HepG2 (cell line): ENCODE measurements around the gene INSRR. TPM values are rescaled to one million over a fixed set of nuclear protein-coding genes. Genes with fewer than 3 reads are reported as not detected.

ENCODE experiments used
- DMTF1 ChIP-seq: sonication (generic); formaldehyde crosslinking; IDR thresholded peaks from 2 replicates; pipeline ENCODE4 v1.4.0; 2020; ENCODE audit warnings: mild to moderate bottlenecking, missing genetic modification reagents
- RERE ChIP-seq: IDR thresholded peaks from 2 replicates; pipeline ENCODE4 v1.6.1; 2016; ENCODE audit warnings: low read depth, missing genetic modification reagents, missing compliant biosample characterization
- SMARCC2 ChIP-seq: fragments of 450-650 bp; IDR thresholded peaks from 2 replicates; pipeline ENCODE4 v1.6.1; 2017; ENCODE audit warnings: antibody characterized with exemption, mild to moderate bottlenecking
- SUZ12 ChIP-seq: fragments of 150-350 bp; IDR thresholded peaks from 2 replicates; pipeline ENCODE4 v1.6.1; 2014; ENCODE audit warnings: low read depth, low read length
- ZNF18 ChIP-seq: sonication (generic); formaldehyde crosslinking; IDR thresholded peaks from 2 replicates; pipeline ENCODE4 v1.8.0; 2022; ENCODE audit warnings: mild to moderate bottlenecking, missing genetic modification reagents; ENCODE audit not compliant: insufficient replicate concordance
- ZNF431 ChIP-seq: sonication (generic); formaldehyde crosslinking; IDR thresholded peaks from 2 replicates; pipeline ENCODE4 v1.9.0; 2022; ENCODE audit warnings: missing genetic modification reagents, low read depth, mild to moderate bottlenecking, borderline replicate concordance
- ZNF556 ChIP-seq: sonication (generic); formaldehyde crosslinking; IDR thresholded peaks from 2 replicates; pipeline ENCODE4 v1.4.0; 2020; ENCODE audit warnings: mild to moderate bottlenecking, missing genetic modification reagents, borderline replicate concordance
- ZNF569 ChIP-seq: sonication (generic); formaldehyde crosslinking; IDR thresholded peaks from 2 replicates; pipeline ENCODE4 v1.5.0; 2020; ENCODE audit warnings: mild to moderate bottlenecking, missing genetic modification reagents, moderate library complexity, borderline replicate concordance
- polyA plus RNA-seq, 8 experiments: library from polyadenylated mRNA; depleted of rRNA in 3 of 8; stranded (reverse) in 7 of 8; unstranded in 1 of 8; fragments of >200 nt; fragmentation: Illumina TruSeq in 4 of 8; extraction: Trizol in 4 of 8; gene quantifications; 2 replicates each; pipeline versions ENCODE4 v1.2.1 to v1.2.3, GENCODE V29; 2011 to 2016; ENCODE audit warnings: low read depth in 4 of 8, missing spikeins in 1 of 8, mixed read lengths in 1 of 8; ENCODE audit not compliant: insufficient read depth in 1 of 8
- total RNA-seq, 5 experiments: library from RNA; depleted of rRNA; stranded (reverse); fragments of >200 nt; fragmentation: Illumina TruSeq; extraction: Trizol; gene quantifications; 2 replicates each; pipeline ENCODE4 v1.2.3, GENCODE V29; 2016; ENCODE audit warnings: low read depth in 1 of 5

Gene INSRR
- total and polyA plus RNA-seq, 2 of the 13 experiments (the other 11 are each of a cell fraction or from before 2014, with no cell fraction given): not detected

GRCh38 chr1:156875341-156875615 lies 16.4 kb upstream of the INSRR start (continued):
- TF ChIP-seq ZNF569 (CRISPR knock-in tag) (no peak), SUZ12 (no peak), ZNF18 (no peak), DMTF1 (no peak), ZNF556 (CRISPR knock-in tag) (no peak), SMARCC2 (no peak), ZNF431 (CRISPR knock-in tag) (no peak), RERE (CRISPR knock-in tag) (no peak)
- TF ChIP-seq, all 625 proteins: peak for 0
